ENCODE results near the gene MEAF6.

DNA sequence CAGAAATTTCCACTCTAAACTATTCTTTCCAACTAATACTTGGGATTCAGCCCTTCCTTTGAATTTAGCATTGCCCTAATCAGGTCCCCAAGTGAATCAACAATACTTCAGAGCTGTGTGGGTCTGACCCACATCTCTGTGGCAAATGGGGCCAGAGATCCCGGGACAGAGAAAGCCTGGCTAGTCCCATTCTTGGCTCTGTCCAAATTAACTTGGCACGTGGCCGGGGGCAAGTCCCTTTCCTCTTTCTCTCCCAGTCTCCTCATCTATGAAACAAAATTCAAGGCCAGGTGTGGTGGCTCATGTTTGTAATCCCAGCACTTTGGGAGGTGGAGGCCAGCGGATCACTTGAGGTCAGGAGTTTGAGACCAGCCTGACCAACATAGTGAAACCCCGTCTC lies 46.5 kb downstream of the MEAF6 start:
- TF ChIP-seq, protein P1, sequence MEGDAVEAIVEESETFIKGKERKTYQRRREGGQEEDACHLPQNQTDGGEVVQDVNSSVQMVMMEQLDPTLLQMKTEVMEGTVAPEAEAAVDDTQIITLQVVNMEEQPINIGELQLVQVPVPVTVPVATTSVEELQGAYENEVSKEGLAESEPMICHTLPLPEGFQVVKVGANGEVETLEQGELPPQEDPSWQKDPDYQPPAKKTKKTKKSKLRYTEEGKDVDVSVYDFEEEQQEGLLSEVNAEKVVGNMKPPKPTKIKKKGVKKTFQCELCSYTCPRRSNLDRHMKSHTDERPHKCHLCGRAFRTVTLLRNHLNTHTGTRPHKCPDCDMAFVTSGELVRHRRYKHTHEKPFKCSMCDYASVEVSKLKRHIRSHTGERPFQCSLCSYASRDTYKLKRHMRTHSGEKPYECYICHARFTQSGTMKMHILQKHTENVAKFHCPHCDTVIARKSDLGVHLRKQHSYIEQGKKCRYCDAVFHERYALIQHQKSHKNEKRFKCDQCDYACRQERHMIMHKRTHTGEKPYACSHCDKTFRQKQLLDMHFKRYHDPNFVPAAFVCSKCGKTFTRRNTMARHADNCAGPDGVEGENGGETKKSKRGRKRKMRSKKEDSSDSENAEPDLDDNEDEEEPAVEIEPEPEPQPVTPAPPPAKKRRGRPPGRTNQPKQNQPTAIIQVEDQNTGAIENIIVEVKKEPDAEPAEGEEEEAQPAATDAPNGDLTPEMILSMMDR (IDR thresholded peaks at IDR 0.05; ENCODE audit: low read depth, low read length, missing input control) = no peak
- TF ChIP-seq TAF1 (conservative IDR thresholded peaks at IDR 0.05) (no peak), HNF4A (conservative IDR thresholded peaks at IDR 0.05) (no peak), SP1 (IDR thresholded peaks at IDR 0.05) (no peak)
